GM19468 (cell line): ENCODE data around the gene B3GNT5.
"Not testable (repeated sequence)": the region's sequence is repeated elsewhere in the genome, so short reads cannot be mapped to it uniquely, and the experiment has no call there.

Experiments used
- ATAC-seq: cut with Tn5 transposase; IDR thresholded peaks from one replicate; pipeline ENCODE4 v1.9.1; 2021; ENCODE audit warnings: mild to moderate bottlenecking, moderate library complexity, moderate number of reproducible peaks; ENCODE audit not compliant: unreplicated experiment; ENCODE audit errors: extremely low read depth

Gene B3GNT5

GRCh38 chr3:183229178-183229577, 23.9 kb upstream of the B3GNT5 start:
- no peak for ATAC-seq

- not testable (repeated sequence) for ATAC-seq
Measured at GRCh38 chr3:183230251-183230650, 22.8 kb upstream of the B3GNT5 start.

- ATAC-seq: no peak
Measured at GRCh38 chr3:183230826-183231225, 22.2 kb upstream of the B3GNT5 start.

GRCh38 chr3:183233966-183234365, 19.1 kb upstream of the B3GNT5 start:
- no peak for ATAC-seq

GRCh38 chr3:183239046-183239445, 14.0 kb upstream of the B3GNT5 start:
- ATAC-seq: no peak

GRCh38 chr3:183242431-183242830, 10.6 kb upstream of the B3GNT5 start:
- ATAC-seq: no peak

- no peak for ATAC-seq
Measured at GRCh38 chr3:183244219-183244618, 8.8 kb upstream of the B3GNT5 start.

- ATAC-seq: no peak
Measured at GRCh38 chr3:183244981-183245476, 8.0 kb upstream of the B3GNT5 start.

- ATAC-seq: no peak
Measured at GRCh38 chr3:183247011-183247589, 6.0 kb upstream of the B3GNT5 start.

GRCh38 chr3:183249006-183249718, 3.9 kb upstream of the B3GNT5 start:
- no peak for ATAC-seq

- ATAC-seq: no peak
Measured at GRCh38 chr3:183252118-183252782, 803 bp upstream of the B3GNT5 start.

- ATAC-seq: no peak
Measured at GRCh38 chr3:183253528-183254486, 754 bp downstream of the B3GNT5 start.

GRCh38 chr3:183254487-183255347, 1.7 kb downstream of the B3GNT5 start:
- no peak for ATAC-seq

GRCh38 chr3:183255348-183255730, 2.3 kb downstream of the B3GNT5 start:
- no peak for ATAC-seq

GRCh38 chr3:183259087-183259486, 6.0 kb downstream of the B3GNT5 start:
- no peak for ATAC-seq

- no peak for ATAC-seq
Measured at GRCh38 chr3:183259621-183260020, 6.6 kb downstream of the B3GNT5 start.

GRCh38 chr3:183260167-183260904, 7.3 kb downstream of the B3GNT5 start:
- no peak for ATAC-seq

GRCh38 chr3:183261151-183261724, 8.2 kb downstream of the B3GNT5 start:
- no peak for ATAC-seq
